OCI-LY7 (cell line): ENCODE data around the gene TRAM2.

ENCODE experiments used
- CTCF ChIP-seq: fragments of 200-600 bp; sonication (generic); conservative IDR thresholded peaks from 2 replicates; pipeline ENCODE4 v1.5.1; 2014; ENCODE audit warnings: mild to moderate bottlenecking, antibody characterized with exemption, low read length, moderate library complexity, mixed read lengths
- EZH2phosphoT487 ChIP-seq: fragments of 200-600 bp; sonication (generic); IDR thresholded peaks from 2 replicates; pipeline ENCODE4 v1.6.1; 2018; ENCODE audit warnings: low read depth, borderline replicate concordance, mild to moderate bottlenecking, mixed run types, antibody characterized with exemption, low read length, moderate library complexity, mixed read lengths

GRCh38 chr6:52612336-52613054 is 35.6 kb upstream of the TRAM2 start:
- TF ChIP-seq CTCF (no peak), EZH2phosphoT487 (no peak)
